OCI-LY3 (cell line): Measurements from ENCODE around the gene TRIM6.

ENCODE experiments used
- H2AFZ ChIP-seq: fragments of 200-600, 300-600 bp; shearing (Covaris generic); 2 replicates; pipeline ENCODE4 v1.6.0; 2014; ENCODE audit warnings: antibody characterized with exemption, low read depth, low read length
- H3K27ac ChIP-seq: fragments of 200-600, 300-600 bp; sonication (generic); 2 replicates; pipeline ENCODE4 v1.5.1; 2014; ENCODE audit warnings: mild to moderate bottlenecking, low read length, moderate library complexity, mixed read lengths
- H3K27me3 ChIP-seq: fragments of 200-600, 300-600 bp; sonication (generic); 2 replicates; pipeline ENCODE4 v1.6.1; 2014; ENCODE audit warnings: low read depth, low read length, mixed read lengths
- H3K36me3 ChIP-seq: fragments of 200-600, 300-600 bp; sonication (generic); replicated peaks from 2 replicates; pipeline ENCODE3; 2014; ENCODE audit warnings: low read depth, low read length, mixed read lengths
- H3K4me1 ChIP-seq: fragments of 300-600, 200-600 bp; sonication (generic); 2 replicates; pipeline ENCODE4 v1.6.1; 2014; ENCODE audit warnings: low read length, mixed read lengths
- H3K4me2 ChIP-seq: fragments of 200-600, 300-600 bp; sonication (generic); 2 replicates; pipeline ENCODE4 v1.6.1; 2014; ENCODE audit warnings: low read length, mixed read lengths
- H3K4me3 ChIP-seq: fragments of 300-600, 200-600 bp; sonication (generic); 2 replicates; pipeline ENCODE4 v1.5.1; 2014; ENCODE audit warnings: antibody characterized with exemption, mild to moderate bottlenecking, low read length, moderate library complexity
- H3K79me2 ChIP-seq: fragments of 300-600, 200-600 bp; shearing (Covaris generic); 2 replicates; pipeline ENCODE4 v1.6.1; 2014; ENCODE audit warnings: mild to moderate bottlenecking, low read length, mixed read lengths
- H3K9ac ChIP-seq: fragments of 300-600, 200-600 bp; shearing (Covaris generic); 2 replicates; pipeline ENCODE4 v1.6.0; 2014; ENCODE audit warnings: mild to moderate bottlenecking, low read length, moderate library complexity
- H3K9me3 ChIP-seq: fragments of 200-600, 300-600 bp; shearing (Covaris generic); 2 replicates; pipeline ENCODE4 v1.6.1; 2014; ENCODE audit warnings: low read length, mixed read lengths; ENCODE audit not compliant: insufficient read depth
- H4K20me1 ChIP-seq: fragments of 200-600, 300-600 bp; sonication (generic); 2 replicates; pipeline ENCODE4 v1.6.1; 2016; ENCODE audit warnings: low read length, mixed read lengths; ENCODE audit not compliant: insufficient read depth
- EZH2phosphoT487 ChIP-seq: fragments of 200-600 bp; shearing (Covaris generic); IDR thresholded peaks from 2 replicates; pipeline ENCODE4 v1.6.1; 2018; ENCODE audit warnings: antibody characterized with exemption, mixed run types, low read depth
- TF ChIP-seq, protein P1 (sequence below): fragments of 200-600, 300-600 bp; sonication (generic); IDR thresholded peaks from 2 replicates; pipeline ENCODE4 v1.5.1; 2014; ENCODE audit warnings: antibody characterized with exemption, low read length, low read depth

TRIM6 gene

DNA sequence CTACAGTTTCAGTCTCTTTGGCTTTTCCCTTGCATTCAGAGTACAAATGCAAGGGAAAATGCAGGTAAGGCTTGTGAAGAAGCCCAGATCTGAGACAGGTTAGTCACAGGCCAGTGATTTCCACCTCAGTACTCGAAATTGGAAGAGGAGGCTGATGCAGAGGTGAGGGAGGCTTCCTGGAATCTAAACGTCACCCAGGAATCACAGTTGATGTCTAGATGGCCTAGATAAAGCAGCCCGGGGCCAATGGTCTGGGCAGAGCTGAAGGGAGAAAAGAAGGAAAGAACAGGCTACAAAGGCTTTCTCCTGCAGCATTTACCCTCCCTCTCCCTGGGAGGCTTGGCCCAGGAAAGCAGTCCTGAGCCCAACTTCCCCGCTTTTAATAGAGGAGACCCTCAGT, 8.5 kb downstream of the TRIM6 start:
- Histone ChIP-seq H3K27me3 (no peaks in the 10 kb centered on the region), H4K20me1 (no peaks in the 10 kb centered on the region), H3K4me3 (no peak overlapping the region), H3K4me2 (no peak overlapping the region), H3K79me2 (no peaks in the 10 kb centered on the region), H3K9me3 (no peaks in the 10 kb centered on the region), H2AFZ (no peak overlapping the region), H3K9ac (no peak overlapping the region), H3K27ac (no peak overlapping the region), H3K36me3 (no peaks in the 10 kb centered on the region), H3K4me1 (peaks cover 4% of the 10 kb centered on the region)
- no peak for TF ChIP-seq EZH2phosphoT487
- TF ChIP-seq, protein P1, sequence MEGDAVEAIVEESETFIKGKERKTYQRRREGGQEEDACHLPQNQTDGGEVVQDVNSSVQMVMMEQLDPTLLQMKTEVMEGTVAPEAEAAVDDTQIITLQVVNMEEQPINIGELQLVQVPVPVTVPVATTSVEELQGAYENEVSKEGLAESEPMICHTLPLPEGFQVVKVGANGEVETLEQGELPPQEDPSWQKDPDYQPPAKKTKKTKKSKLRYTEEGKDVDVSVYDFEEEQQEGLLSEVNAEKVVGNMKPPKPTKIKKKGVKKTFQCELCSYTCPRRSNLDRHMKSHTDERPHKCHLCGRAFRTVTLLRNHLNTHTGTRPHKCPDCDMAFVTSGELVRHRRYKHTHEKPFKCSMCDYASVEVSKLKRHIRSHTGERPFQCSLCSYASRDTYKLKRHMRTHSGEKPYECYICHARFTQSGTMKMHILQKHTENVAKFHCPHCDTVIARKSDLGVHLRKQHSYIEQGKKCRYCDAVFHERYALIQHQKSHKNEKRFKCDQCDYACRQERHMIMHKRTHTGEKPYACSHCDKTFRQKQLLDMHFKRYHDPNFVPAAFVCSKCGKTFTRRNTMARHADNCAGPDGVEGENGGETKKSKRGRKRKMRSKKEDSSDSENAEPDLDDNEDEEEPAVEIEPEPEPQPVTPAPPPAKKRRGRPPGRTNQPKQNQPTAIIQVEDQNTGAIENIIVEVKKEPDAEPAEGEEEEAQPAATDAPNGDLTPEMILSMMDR = no peak

- Histone ChIP-seq H3K36me3 (no peaks in the 10 kb centered on the region), H3K4me3 (no peak overlapping the region), H3K4me2 (0 out of 2 replicates have a peak overlapping the region, but pooled peaks have one; percentile 19), H3K9ac (no peak overlapping the region), H4K20me1 (no peaks in the 10 kb centered on the region), H3K4me1 (peaks cover 7% of the 10 kb centered on the region), H3K27ac (no peak overlapping the region), H3K27me3 (no peaks in the 10 kb centered on the region), H3K9me3 (no peaks in the 10 kb centered on the region), H3K79me2 (no peaks in the 10 kb centered on the region), H2AFZ (no peak overlapping the region)
- TF ChIP-seq EZH2phosphoT487 = no peak
- TF ChIP-seq, protein P1 = peak; percentile 48
These were observed 9.4 kb downstream of the TRIM6 start for GRCh38 chr11:5605849-5606248.

DNA sequence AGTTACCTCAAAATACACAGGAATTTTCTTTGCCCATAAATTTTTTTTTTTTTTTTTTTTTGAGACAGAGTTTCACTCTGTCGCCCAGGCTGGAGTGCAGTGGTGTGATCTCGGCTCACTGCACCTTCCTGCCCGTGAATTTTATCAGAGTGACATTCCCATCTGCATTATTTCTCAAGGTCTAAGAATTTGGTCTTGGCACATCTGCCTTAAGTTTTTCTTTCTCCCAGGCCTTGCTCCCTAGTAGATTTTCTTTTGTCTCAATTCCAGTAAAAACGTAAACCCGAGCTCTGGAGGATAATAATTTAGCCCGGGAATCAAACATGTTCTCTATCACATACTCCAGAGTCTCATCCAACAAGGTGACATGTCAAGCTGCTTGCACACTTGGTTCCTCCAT, 12.4 kb downstream of the TRIM6 start:
- peaks cover 8% of the 10 kb centered on the region for H3K4me1 ChIP-seq
- H3K9ac ChIP-seq = no peak overlapping the region
- H3K36me3 ChIP-seq = no peaks in the 10 kb centered on the region
- no peaks in the 10 kb centered on the region for H3K27me3 ChIP-seq
- no peaks in the 10 kb centered on the region for H4K20me1 ChIP-seq
- no peak overlapping the region for H3K4me3 ChIP-seq
- no peak for TF ChIP-seq EZH2phosphoT487
- TF ChIP-seq, protein P1 = no peak
- H3K27ac ChIP-seq = no peak overlapping the region
- no peak overlapping the region for H3K4me2 ChIP-seq
- H3K9me3 ChIP-seq = no peaks in the 10 kb centered on the region
- no peak overlapping the region for H2AFZ ChIP-seq
- no peaks in the 10 kb centered on the region for H3K79me2 ChIP-seq

- no peaks in the 10 kb centered on the region for H3K36me3 ChIP-seq
- no peak overlapping the region for H3K9ac ChIP-seq
- no peaks in the 10 kb centered on the region for H3K9me3 ChIP-seq
- no peaks in the 10 kb centered on the region for H3K27me3 ChIP-seq
- peak overlapping the region; percentile 44 for H3K4me2 ChIP-seq
- H3K4me1 ChIP-seq = peaks cover 8% of the 10 kb centered on the region
- TF ChIP-seq, protein P1 = no peak
- no peak for TF ChIP-seq EZH2phosphoT487
- H4K20me1 ChIP-seq = no peaks in the 10 kb centered on the region
- no peaks in the 10 kb centered on the region for H3K79me2 ChIP-seq
- H2AFZ ChIP-seq = peak overlapping the region; percentile 92; the same call in 1 of the 2 replicates
- H3K27ac ChIP-seq = no peak overlapping the region
- H3K4me3 ChIP-seq = no peak overlapping the region
These were observed 14.0 kb downstream of the TRIM6 start for GRCh38 chr11:5610446-5610845.
